Lower leg skin (tissue), 4 donors: Measurements from ENCODE around the gene ELL. TPM values are rescaled to one million over a fixed set of nuclear protein-coding genes. Genes with fewer than 3 reads are reported as not detected.

Experiments
- DNase-seq, 2 donors: peaks; one replicate each; pipeline ENCODE4 v3.0.0-alpha.2; 2019; ENCODE audit warnings: low spot score in 2 of 2
- H3K4me3 ChIP-seq: fragments of 200-600 bp; sonication (generic); 2 replicates; pipeline ENCODE4 v1.5.1; 2017; ENCODE audit warnings: mild to moderate bottlenecking, low read depth; ENCODE audit not compliant: poor library complexity, severe bottlenecking
- POLR2A ChIP-seq, 2 donors: fragments of 450-650 bp; IDR thresholded peaks; one replicate each; pipeline ENCODE4 v1.6.1; 2016 to 2017; ENCODE audit warnings: antibody characterized with exemption in 2 of 2, mild to moderate bottlenecking in 1 of 2, moderate library complexity in 1 of 2
- WGBS, 2 donors: methylation state at CpG; one replicate each; pipeline ENCODE4 v1.1.5; 2018; 5-methylcytosine and 5-hydroxymethylcytosine counted together
- intact Hi-C: fragments of 100-400 bp; cut with DNase I; formaldehyde crosslinking; loops from one replicate; pipeline ENCODE4 v1.15.0; 2023; ENCODE audit warnings: low total_unique reads
- total RNA-seq, 4 donors: library from RNA; depleted of rRNA; stranded (reverse); fragments of >200 nt; gene quantifications; one replicate each; pipeline ENCODE4 v1.1.0, GENCODE V29; 2016
- TF ChIP-seq, protein P1 (sequence below), 3 donors: fragments of 450-650 bp; IDR thresholded peaks; one replicate each; pipeline ENCODE4 v1.5.1; 2016; ENCODE audit warnings: antibody characterized with exemption in 3 of 3, mild to moderate bottlenecking in 3 of 3, moderate library complexity in 2 of 3

Gene ELL
- total RNA-seq, 4 donors from 2014 or later, result 21.5 to 37.9 (median 24.8) TPM

- intact Hi-C loops, result no loop called here
- 2 to 3% methylated on average over 11 of the region's 11 CpGs for WGBS, 2 donors
- TF ChIP-seq, protein P1, sequence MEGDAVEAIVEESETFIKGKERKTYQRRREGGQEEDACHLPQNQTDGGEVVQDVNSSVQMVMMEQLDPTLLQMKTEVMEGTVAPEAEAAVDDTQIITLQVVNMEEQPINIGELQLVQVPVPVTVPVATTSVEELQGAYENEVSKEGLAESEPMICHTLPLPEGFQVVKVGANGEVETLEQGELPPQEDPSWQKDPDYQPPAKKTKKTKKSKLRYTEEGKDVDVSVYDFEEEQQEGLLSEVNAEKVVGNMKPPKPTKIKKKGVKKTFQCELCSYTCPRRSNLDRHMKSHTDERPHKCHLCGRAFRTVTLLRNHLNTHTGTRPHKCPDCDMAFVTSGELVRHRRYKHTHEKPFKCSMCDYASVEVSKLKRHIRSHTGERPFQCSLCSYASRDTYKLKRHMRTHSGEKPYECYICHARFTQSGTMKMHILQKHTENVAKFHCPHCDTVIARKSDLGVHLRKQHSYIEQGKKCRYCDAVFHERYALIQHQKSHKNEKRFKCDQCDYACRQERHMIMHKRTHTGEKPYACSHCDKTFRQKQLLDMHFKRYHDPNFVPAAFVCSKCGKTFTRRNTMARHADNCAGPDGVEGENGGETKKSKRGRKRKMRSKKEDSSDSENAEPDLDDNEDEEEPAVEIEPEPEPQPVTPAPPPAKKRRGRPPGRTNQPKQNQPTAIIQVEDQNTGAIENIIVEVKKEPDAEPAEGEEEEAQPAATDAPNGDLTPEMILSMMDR (IDR thresholded peaks at IDR 0.05), result no peak
- TF ChIP-seq POLR2A (IDR thresholded peaks at IDR 0.05), result no peak
- no peak for DNase-seq
- H3K4me3 ChIP-seq, result peak overlapping the region; percentile 84
These were observed 36.3 kb upstream of the ELL start for GRCh38 chr19:18558202-18558555.

DNA sequence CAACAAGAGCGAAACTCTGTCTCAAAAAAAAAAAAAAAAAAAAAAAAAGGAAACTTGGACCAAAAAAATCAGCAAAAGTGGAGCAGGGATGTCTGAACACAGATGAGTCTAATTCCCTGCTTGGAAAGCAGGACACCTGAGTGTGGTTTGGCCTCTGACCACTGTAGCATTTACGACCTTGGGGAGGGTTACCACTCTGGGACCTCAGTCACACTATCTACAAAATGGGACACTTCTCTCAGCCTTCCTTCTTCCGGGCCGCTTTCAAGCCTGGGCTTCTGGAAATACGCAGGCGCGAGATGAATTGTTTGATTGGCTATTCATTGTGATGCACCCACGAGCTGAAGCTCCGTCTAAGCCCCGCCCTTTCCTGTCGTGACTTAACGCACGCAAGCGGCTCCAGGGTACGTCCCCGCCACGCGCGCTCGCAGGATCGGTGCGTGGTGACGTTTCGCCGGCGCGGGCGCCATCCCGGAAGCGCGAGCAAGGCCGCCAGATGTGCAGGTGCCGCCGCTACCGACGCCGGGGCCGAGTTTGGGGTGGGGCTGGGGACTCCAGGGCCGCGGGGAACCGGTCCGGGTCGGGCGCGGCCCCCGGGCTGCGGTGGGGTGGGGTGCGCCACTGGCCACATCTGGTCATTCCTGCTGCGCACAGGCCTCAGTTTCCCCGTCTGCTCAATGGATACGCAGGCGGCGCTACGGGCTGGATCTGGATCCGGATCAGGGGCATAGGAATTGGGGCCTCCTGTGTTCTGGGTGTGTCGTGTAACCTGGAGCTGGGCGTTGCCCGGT is 35.7 kb upstream of the ELL start, which contains the start of gene KXD1:
Gene KXD1 (plus strand): TSS at position 460 of the 791 bp plus-strand sequence. CDS start 4,187 bp downstream, outside the sequence.
- TF ChIP-seq, protein P1 (IDR thresholded peaks at IDR 0.05), result no peak
- no peak for TF ChIP-seq POLR2A (IDR thresholded peaks at IDR 0.05)
- WGBS, 2 donors, result 1% methylated on average over 41 to 52 of the region's 58 CpGs
- intact Hi-C loops, result no loop called here
- peak within 1 kb of the TSS; percentile 84 for H3K4me3 ChIP-seq
- peak; percentile 98 to 99 for DNase-seq

DNA sequence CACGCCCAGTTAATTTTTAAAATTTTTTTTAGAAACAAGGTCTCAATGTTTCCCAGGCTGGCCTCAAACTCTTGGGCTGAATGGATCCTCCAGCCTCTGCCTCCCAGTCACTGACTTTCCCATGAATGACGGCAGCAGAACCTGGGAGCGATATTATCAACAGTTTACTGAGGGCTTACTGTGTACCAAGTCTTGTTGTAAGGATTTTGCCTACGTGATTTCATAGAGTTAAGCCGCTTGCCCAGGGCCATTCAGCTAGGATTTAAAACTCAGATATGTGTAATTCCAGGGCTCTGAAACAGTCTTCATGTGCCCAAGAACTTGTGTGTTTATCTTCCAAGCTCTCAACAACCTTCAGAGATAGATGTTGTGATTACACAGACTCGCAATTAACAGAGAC is 29.8 kb upstream of the ELL start:
- 66 to 73% methylated on average over 6 of the region's 6 CpGs for WGBS, 2 donors
- H3K4me3 ChIP-seq, result no peak overlapping the region
- TF ChIP-seq POLR2A (IDR thresholded peaks at IDR 0.05), result no peak
- TF ChIP-seq, protein P1 (IDR thresholded peaks at IDR 0.05), result no peak
- intact Hi-C loops, result no loop called here
- no peak for DNase-seq

GRCh38 chr19:18543814-18544475 is 22.1 kb upstream of the ELL start:
- intact Hi-C loops, result no loop called here
- DNase-seq, result peak; percentile 41 to 89
- no peak overlapping the region for H3K4me3 ChIP-seq
- 6 to 8% methylated on average over 10 to 11 of the region's 12 CpGs for WGBS, 2 donors
- no peak for TF ChIP-seq POLR2A (IDR thresholded peaks at IDR 0.05)
- TF ChIP-seq, protein P1 (IDR thresholded peaks at IDR 0.05), result no peak

DNA sequence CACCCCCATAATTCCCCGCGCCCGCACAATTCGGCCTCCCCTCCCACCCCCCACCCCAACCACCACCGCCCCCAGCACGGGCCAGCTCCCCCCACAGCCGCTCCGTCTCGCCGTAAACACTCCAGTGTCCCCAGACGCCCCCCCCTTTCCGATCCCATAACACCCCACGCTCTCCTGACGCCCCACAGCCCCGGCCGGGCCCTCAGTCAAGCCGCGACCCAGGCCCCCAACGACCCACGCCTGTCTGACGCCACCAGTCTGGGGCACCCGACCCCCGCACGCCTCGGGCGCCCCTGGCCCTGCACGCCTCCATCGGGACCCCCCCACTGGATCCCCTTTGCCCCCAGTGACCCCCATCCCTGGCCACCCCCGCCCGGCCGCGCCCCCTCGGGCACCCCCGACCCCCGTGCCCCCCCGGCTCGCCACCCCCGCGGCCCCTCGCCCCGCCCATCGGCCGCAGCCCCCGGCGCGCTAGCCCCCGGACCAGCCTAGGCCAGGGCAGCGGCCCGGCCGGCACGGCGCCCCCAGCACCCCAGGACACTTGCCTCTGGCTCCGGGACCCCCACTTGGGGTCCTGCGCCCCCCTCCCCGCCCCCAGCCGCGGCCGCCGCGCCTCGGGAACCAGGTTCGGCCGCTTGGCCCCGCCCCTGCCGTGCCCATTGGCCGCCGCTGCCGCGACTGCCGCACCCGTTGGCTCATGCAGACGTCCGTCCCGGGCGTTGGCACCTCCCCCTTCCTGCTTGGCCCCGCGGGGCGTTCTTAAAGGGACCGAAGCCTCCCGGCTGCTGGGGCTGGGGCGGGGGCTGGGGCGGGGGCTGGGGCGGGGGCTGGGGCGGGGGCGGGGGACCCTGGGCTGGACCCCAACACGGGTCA is 21.3 kb upstream of the ELL start, which contains the start of gene FKBP8:
Gene FKBP8 (minus strand): TSS at position 633 of the 873 bp plus-strand sequence. CDS start 1,603 bp downstream, outside the sequence.
- DNase-seq, result peak; percentile 92 to 99
- TF ChIP-seq POLR2A (IDR thresholded peaks at IDR 0.05), result no peak
- TF ChIP-seq, protein P1 (IDR thresholded peaks at IDR 0.05), result no peak
- intact Hi-C loops, result no loop called here
- H3K4me3 ChIP-seq, result peak within 1 kb of the TSS; percentile 61
- 0 to 3% methylated on average over 10 to 19 of the region's 86 CpGs for WGBS, 2 donors
